Mesenchymal stem cell (in vitro differentiated cells and primary cell): Measurements from ENCODE around the gene CLASP1.

Source experiments
- DNase-seq: peaks from one replicate; pipeline ENCODE4 v3.0.0-alpha.2; 2013
- H2AFZ ChIP-seq: one replicate; pipeline ENCODE4 v1.6.1; 2013; ENCODE audit warnings: low read depth, mild to moderate bottlenecking, control low read depth, inconsistent platforms, low read length, moderate library complexity
- H2AK5ac ChIP-seq: 2 replicates; pipeline ENCODE4 v1.6.1; 2013; ENCODE audit warnings: low read length, moderate library complexity, mild to moderate bottlenecking, inconsistent platforms; ENCODE audit not compliant: severe bottlenecking
- H2BK120ac ChIP-seq: one replicate; pipeline ENCODE4 v1.6.1; 2013; ENCODE audit warnings: low read depth, mild to moderate bottlenecking, inconsistent platforms, low read length, moderate library complexity
- H2BK12ac ChIP-seq, 2 experiments: one replicate each; pipeline ENCODE4 v1.6.1; 2013; ENCODE audit warnings: inconsistent platforms in 2 of 2, low read length in 2 of 2, mild to moderate bottlenecking in 2 of 2, moderate library complexity in 2 of 2, control low read depth in 1 of 2
- H2BK15ac ChIP-seq: one replicate; pipeline ENCODE4 v1.6.1; 2013; ENCODE audit warnings: mild to moderate bottlenecking, low read depth, inconsistent platforms; ENCODE audit not compliant: poor library complexity, severe bottlenecking
- H2BK5ac ChIP-seq: 2 replicates; pipeline ENCODE4 v1.6.1; 2013; ENCODE audit warnings: low read depth, mild to moderate bottlenecking, low read length, control low read depth, inconsistent platforms; ENCODE audit not compliant: poor library complexity, severe bottlenecking
- H3K14ac ChIP-seq, 2 experiments: one replicate each; pipeline ENCODE4 v1.6.1; 2013; ENCODE audit warnings: inconsistent platforms in 2 of 2, low read length in 2 of 2, control low read depth in 1 of 2, mild to moderate bottlenecking in 1 of 2, moderate library complexity in 1 of 2
- H3K18ac ChIP-seq, 2 experiments: one replicate each; pipeline ENCODE4 v1.6.1; 2013; ENCODE audit warnings: inconsistent platforms in 2 of 2, low read length in 2 of 2, control low read depth in 1 of 2, low read depth in 1 of 2, mild to moderate bottlenecking in 1 of 2
- H3K23ac ChIP-seq, 2 experiments: one replicate each; pipeline ENCODE4 v1.6.1; 2013; ENCODE audit warnings: inconsistent platforms in 2 of 2, low read length in 2 of 2, mild to moderate bottlenecking in 2 of 2, moderate library complexity in 2 of 2, control low read depth in 1 of 2
- H3K27ac ChIP-seq: 2 replicates; pipeline ENCODE4 v1.5.1; 2013; ENCODE audit warnings: mild to moderate bottlenecking, moderate library complexity, low read length, control low read depth, inconsistent platforms; ENCODE audit not compliant: poor library complexity, severe bottlenecking
- H3K27me3 ChIP-seq, 2 experiments: 2 replicates each; pipeline versions ENCODE4 v1.6.1 to v1.7.0; 2013; ENCODE audit warnings: low read length in 2 of 2, mild to moderate bottlenecking in 2 of 2, moderate library complexity in 2 of 2, control low read depth in 1 of 2, inconsistent platforms in 1 of 2; ENCODE audit not compliant: control insufficient read depth in 1 of 2, insufficient read depth in 1 of 2
- H3K36me3 ChIP-seq, 2 experiments: 2 replicates each; pipeline versions ENCODE4 v1.6.1 to v1.7.0; 2013; ENCODE audit warnings: low read length in 2 of 2, control low read depth in 1 of 2, inconsistent platforms in 1 of 2, low read depth in 1 of 2, mild to moderate bottlenecking in 1 of 2; ENCODE audit not compliant: insufficient read depth in 2 of 2, control insufficient read depth in 1 of 2
- H3K4ac ChIP-seq, 2 experiments: one replicate each; pipeline ENCODE4 v1.6.1; 2013; ENCODE audit warnings: inconsistent platforms in 2 of 2, low read length in 2 of 2, mild to moderate bottlenecking in 2 of 2, moderate library complexity in 2 of 2, control low read depth in 1 of 2, low read depth in 1 of 2
- H3K4me1 ChIP-seq: 2 replicates; pipeline ENCODE4 v1.6.1; 2013; ENCODE audit warnings: low read depth, low read length, control low read depth; ENCODE audit not compliant: control insufficient read depth, insufficient read depth
- H3K4me2 ChIP-seq: 2 replicates; pipeline ENCODE4 v1.6.1; 2013; ENCODE audit warnings: low read length, mild to moderate bottlenecking, inconsistent platforms; ENCODE audit not compliant: poor library complexity, severe bottlenecking
- H3K4me3 ChIP-seq, 2 experiments: 2 replicates each; pipeline versions ENCODE4 v1.5.1 to v1.7.0; 2013; ENCODE audit warnings: low read length in 2 of 2, mild to moderate bottlenecking in 2 of 2, control low read depth in 1 of 2, low read depth in 1 of 2; ENCODE audit not compliant: insufficient read depth in 1 of 2
- H3K79me1 ChIP-seq: replicated peaks from 2 replicates; pipeline ENCODE4 v1.6.1; 2013; ENCODE audit warnings: mild to moderate bottlenecking, control low read depth, low read length, inconsistent platforms; ENCODE audit not compliant: poor library complexity, severe bottlenecking
- H3K9ac ChIP-seq: 2 replicates; pipeline ENCODE4 v1.7.0; 2013; ENCODE audit warnings: mild to moderate bottlenecking, low read length, moderate library complexity
- H3K9me3 ChIP-seq: 2 replicates; pipeline ENCODE4 v1.7.0; 2013; ENCODE audit warnings: mild to moderate bottlenecking, low read length; ENCODE audit not compliant: control insufficient read depth
- H4K8ac ChIP-seq: one replicate; pipeline ENCODE4 v1.6.1; 2013; ENCODE audit warnings: inconsistent platforms, mild to moderate bottlenecking, low read length, moderate library complexity
- H4K91ac ChIP-seq: one replicate; pipeline ENCODE4 v1.6.1; 2013; ENCODE audit warnings: mild to moderate bottlenecking, low read length, inconsistent platforms
- WGBS: methylation state at CpG from one replicate; pipeline ENCODE4 v1.1.7; 2013; ENCODE audit warnings: mixed read lengths; 5-methylcytosine and 5-hydroxymethylcytosine counted together

Gene CLASP1

GRCh38 chr2:121386102-121386501 is 263.2 kb downstream of the CLASP1 start:
- no peak overlapping the region for H2BK15ac ChIP-seq
- H3K79me1 ChIP-seq: peaks cover 19% of the 10 kb centered on the region
- no peak overlapping the region for H4K91ac ChIP-seq
- H3K4ac ChIP-seq: peak overlapping the region in 1 of 2 experiments; percentile 30
- no peak overlapping the region for H3K14ac ChIP-seq
- H3K27ac ChIP-seq: peak overlapping the region; percentile 41
- no peak overlapping the region for H3K4me2 ChIP-seq
- no peak overlapping the region for H4K8ac ChIP-seq
- peaks cover 6% of the 10 kb centered on the region for H3K4me1 ChIP-seq
- no peak overlapping the region for H3K9ac ChIP-seq
- H3K4me3 ChIP-seq: no peak overlapping the region
- H2AK5ac ChIP-seq: no peak overlapping the region
- H2BK5ac ChIP-seq: no peak overlapping the region
- no peak overlapping the region for H2BK120ac ChIP-seq
- peaks cover 23 to 69% of the 10 kb centered on the region in 2 experiments for H3K36me3 ChIP-seq
- H2AFZ ChIP-seq: no peak overlapping the region
- H2BK12ac ChIP-seq: no peak overlapping the region
- no peaks in the 10 kb centered on the region for H3K9me3 ChIP-seq
- no peaks in the 10 kb centered on the region for H3K27me3 ChIP-seq
- H3K18ac ChIP-seq: no peak overlapping the region
- H3K23ac ChIP-seq: no peak overlapping the region
- no peak for DNase-seq

GRCh38 chr2:121382744-121383143 is 266.5 kb downstream of the CLASP1 start:
- no peak overlapping the region for H2AK5ac ChIP-seq
- H3K4me2 ChIP-seq: no peak overlapping the region
- H3K36me3 ChIP-seq: peaks cover 30 to 87% of the 10 kb centered on the region in 2 experiments
- peaks cover 5% of the 10 kb centered on the region for H3K4me1 ChIP-seq
- H2BK5ac ChIP-seq: no peak overlapping the region
- no peak for DNase-seq
- no peak overlapping the region for H3K18ac ChIP-seq
- H2BK15ac ChIP-seq: no peak overlapping the region
- H3K23ac ChIP-seq: no peak overlapping the region
- H3K79me1 ChIP-seq: peaks cover 17% of the 10 kb centered on the region
- no peak overlapping the region for H3K27ac ChIP-seq
- no peak overlapping the region for H3K4ac ChIP-seq
- no peak overlapping the region for H2AFZ ChIP-seq
- H2BK12ac ChIP-seq: no peak overlapping the region
- no peak overlapping the region for H3K9ac ChIP-seq
- no peak overlapping the region for H3K4me3 ChIP-seq
- no peaks in the 10 kb centered on the region for H3K27me3 ChIP-seq
- H4K8ac ChIP-seq: no peak overlapping the region
- H3K14ac ChIP-seq: no peak overlapping the region
- H4K91ac ChIP-seq: no peak overlapping the region
- no peaks in the 10 kb centered on the region for H3K9me3 ChIP-seq
- no peak overlapping the region for H2BK120ac ChIP-seq
- 94% methylated on average over 4 of the region's 4 CpGs for WGBS

- Histone ChIP-seq H3K4me3 (no peak overlapping the region), H3K4me2 (no peak overlapping the region), H2BK5ac (no peak overlapping the region), H3K14ac (no peak overlapping the region), H3K27me3 (no peaks in the 10 kb centered on the region), H3K18ac (no peak overlapping the region), H4K91ac (no peak overlapping the region), H3K9me3 (no peaks in the 10 kb centered on the region), H2BK120ac (no peak overlapping the region), H3K27ac (no peak overlapping the region), H4K8ac (no peak overlapping the region), H3K79me1 (peaks cover 13% of the 10 kb centered on the region), H3K23ac (no peak overlapping the region), H3K4ac (no peak overlapping the region), H2BK12ac (no peak overlapping the region), H2BK15ac (no peak overlapping the region), H2AFZ (no peak overlapping the region), H2AK5ac (no peak overlapping the region), H3K9ac (no peak overlapping the region), H3K36me3 (peaks cover 38 to 70% of the 10 kb centered on the region in 2 experiments), H3K4me1 (peaks cover 2% of the 10 kb centered on the region)
- peak; percentile 40 for DNase-seq
- WGBS: 53% methylated on average over 2 of the region's 5 CpGs
Observed at GRCh38 chr2:121377646-121378045, 271.6 kb downstream of the CLASP1 start.

DNA sequence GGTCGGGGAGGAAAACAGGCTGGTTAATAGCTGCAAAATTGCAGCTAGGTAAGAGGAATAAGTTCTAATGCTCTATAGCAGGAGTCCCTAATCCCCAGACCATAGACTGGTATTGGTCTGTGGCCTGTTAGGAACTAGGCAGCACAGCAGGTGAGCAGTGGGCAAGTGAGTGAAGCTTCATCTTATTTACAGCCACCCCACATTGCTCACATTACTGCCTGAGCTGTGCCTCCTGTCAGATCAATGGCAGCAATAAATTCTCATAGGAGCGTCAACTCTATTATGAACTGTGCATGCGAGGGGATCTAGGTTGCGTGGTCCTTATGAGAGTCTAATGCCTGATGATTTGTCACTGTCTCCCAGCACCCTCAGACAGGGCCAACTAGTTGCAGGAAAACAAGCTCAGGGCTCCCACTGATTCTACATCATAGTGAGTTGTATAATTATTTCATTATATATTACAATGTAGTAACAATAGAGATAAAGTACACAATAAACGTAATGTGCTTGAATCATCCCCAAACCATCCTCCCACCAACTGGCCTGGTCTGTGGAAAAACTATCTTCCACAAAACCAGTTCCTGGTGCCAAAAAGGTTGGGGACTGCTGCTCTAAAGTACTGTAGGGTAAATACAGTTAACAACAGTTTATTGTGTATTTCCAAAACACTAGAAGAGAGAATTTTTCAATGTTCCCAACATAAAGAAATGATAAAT is 272.6 kb downstream of the CLASP1 start:
- no peak overlapping the region for H3K9ac ChIP-seq
- H3K4me3 ChIP-seq: no peak overlapping the region
- H2BK5ac ChIP-seq: no peak overlapping the region
- H3K27me3 ChIP-seq: no peaks in the 10 kb centered on the region
- H3K4ac ChIP-seq: no peak overlapping the region
- no peak overlapping the region for H2BK120ac ChIP-seq
- no peak overlapping the region for H3K27ac ChIP-seq
- no peak overlapping the region for H3K23ac ChIP-seq
- no peak overlapping the region for H3K18ac ChIP-seq
- H3K14ac ChIP-seq: no peak overlapping the region
- peaks cover 2% of the 10 kb centered on the region for H3K4me1 ChIP-seq
- H3K9me3 ChIP-seq: no peaks in the 10 kb centered on the region
- H3K36me3 ChIP-seq: peaks cover 33 to 62% of the 10 kb centered on the region in 2 experiments
- no peak for DNase-seq
- H4K8ac ChIP-seq: no peak overlapping the region
- H3K79me1 ChIP-seq: peaks cover 9% of the 10 kb centered on the region
- no peak overlapping the region for H4K91ac ChIP-seq
- no peak overlapping the region for H2AK5ac ChIP-seq
- H2AFZ ChIP-seq: no peak overlapping the region
- 97% methylated on average over 5 of the region's 5 CpGs for WGBS
- no peak overlapping the region for H2BK12ac ChIP-seq
- no peak overlapping the region for H3K4me2 ChIP-seq
- no peak overlapping the region for H2BK15ac ChIP-seq
